K562 (cell line): Measurements from ENCODE around the gene NT5DC4. TPM values are rescaled to one million over a fixed set of nuclear protein-coding genes. Genes with fewer than 3 reads are reported as not detected.

Experiments
- ARHGAP35 ChIP-seq: fragments of 450-650 bp; IDR thresholded peaks from 2 replicates; pipeline ENCODE4 v1.6.1; 2018; ENCODE audit not compliant: partially characterized antibody
- BMI1 ChIP-seq: fragments of 150-350 bp; IDR thresholded peaks from 2 replicates; pipeline ENCODE4 v1.6.1; 2014; ENCODE audit warnings: low read length
- CHD1 ChIP-seq: fragments of 200-600 bp; sonication (generic); IDR thresholded peaks from one replicate; pipeline ENCODE4 v1.6.1; 2012; ENCODE audit warnings: mild to moderate bottlenecking, moderate library complexity, low read length, inconsistent platforms
- CREB3 ChIP-seq: fragments of 450-650 bp; conservative IDR thresholded peaks from 2 replicates; pipeline ENCODE4 v1.6.1; 2016; ENCODE audit warnings: missing genetic modification characterization, low read depth, mild to moderate bottlenecking, missing compliant biosample characterization, moderate library complexity
- EZH2 ChIP-seq: IDR thresholded peaks from 2 replicates; pipeline ENCODE4 v1.6.1; 2012; ENCODE audit warnings: low read depth, mild to moderate bottlenecking, inconsistent platforms, low read length, borderline replicate concordance
- GTF2A2 ChIP-seq: IDR thresholded peaks from 2 replicates; pipeline ENCODE4 v1.6.1; 2016; ENCODE audit warnings: mild to moderate bottlenecking, missing genetic modification characterization, missing compliant biosample characterization
- KLF1 ChIP-seq: fragments of 450-650 bp; IDR thresholded peaks from 2 replicates; pipeline ENCODE4 v1.6.1; 2016; ENCODE audit warnings: missing genetic modification characterization, missing compliant biosample characterization
- POLR2H ChIP-seq: IDR thresholded peaks from 2 replicates; pipeline ENCODE4 v1.6.1; 2016; ENCODE audit warnings: missing genetic modification characterization, low read depth, mild to moderate bottlenecking, control low read depth, missing compliant biosample characterization, moderate library complexity
- PTBP1 ChIP-seq: fragments of 200-400 bp; formaldehyde crosslinking; IDR thresholded peaks from 2 replicates; pipeline ENCODE4 v1.6.1; 2017; ENCODE audit warnings: low read depth, low read length
- SETDB1 ChIP-seq: IDR thresholded peaks from one replicate; pipeline ENCODE4 v1.6.1; 2012; ENCODE audit warnings: low read length, control low read depth, inconsistent platforms
- SIRT6 ChIP-seq: IDR thresholded peaks from one replicate; pipeline ENCODE4 v1.6.1; 2012; ENCODE audit warnings: low read depth, mild to moderate bottlenecking, control low read depth, inconsistent platforms, low read length, moderate library complexity
- SRSF3 ChIP-seq: fragments of 200-400 bp; formaldehyde crosslinking; IDR thresholded peaks from 2 replicates; pipeline ENCODE4 v1.6.1; 2016; ENCODE audit warnings: mild to moderate bottlenecking, low read length, moderate library complexity; ENCODE audit not compliant: insufficient read depth
- TAF1 ChIP-seq: IDR thresholded peaks from 2 replicates; pipeline ENCODE4 v1.6.1; 2011; ENCODE audit warnings: mild to moderate bottlenecking, low read length, moderate library complexity; ENCODE audit not compliant: insufficient read depth, control insufficient read depth, severe bottlenecking; ENCODE audit errors: extremely low read depth
- TAF15 ChIP-seq: fragments of 200-400 bp; formaldehyde crosslinking; IDR thresholded peaks from 2 replicates; pipeline ENCODE4 v1.6.1; 2017; ENCODE audit warnings: mild to moderate bottlenecking, low read depth, low read length, moderate library complexity
- ZBTB7A ChIP-seq: IDR thresholded peaks from 2 replicates; pipeline ENCODE4 v1.6.1; 2011; ENCODE audit warnings: low read depth, mild to moderate bottlenecking, low read length, moderate library complexity, borderline replicate concordance; ENCODE audit not compliant: control insufficient read depth
- ZHX1 ChIP-seq: fragments of 150-350 bp; conservative IDR thresholded peaks from 2 replicates; pipeline ENCODE4 v1.6.1; 2014; ENCODE audit warnings: low read length
- ZNF174 ChIP-seq: fragments of 250-450 bp; sonication (Bioruptor Pico); IDR thresholded peaks from 2 replicates; pipeline ENCODE4 v1.4.0; 2020; ENCODE audit warnings: mild to moderate bottlenecking
- ZNF224 ChIP-seq: sonication (generic); formaldehyde crosslinking; IDR thresholded peaks from 2 replicates; pipeline ENCODE4 v1.8.0; 2022; ENCODE audit warnings: mild to moderate bottlenecking, missing genetic modification reagents
- ZNF282 ChIP-seq: sonication (generic); formaldehyde crosslinking; IDR thresholded peaks from 2 replicates; pipeline ENCODE4 v1.8.1; 2023; ENCODE audit warnings: missing genetic modification reagents
- polyA plus RNA-seq, 8 experiments: library from polyadenylated mRNA; depleted of rRNA in 4 of 8; stranded (reverse) in 5 of 8; unstranded in 3 of 8; fragments of >200 nt; fragmentation: Nextera tagmentation in 2 of 8; fragmentation: Illumina TruSeq in 1 of 8; extraction: Ambion mirVana in 2 of 8; extraction: Trizol in 1 of 8; gene quantifications; 2 replicates each; pipeline versions ENCODE4 v1.2.1 to v1.2.3, GENCODE V29; 2011 to 2014; ENCODE audit warnings: inconsistent platforms in 1 of 8, missing spikeins in 1 of 8
- total RNA-seq, 7 experiments: library from RNA; depleted of rRNA in 6 of 7; stranded (reverse); fragments of >200 nt in 6 of 7; fragmentation: Illumina TruSeq in 2 of 7; extraction: Trizol in 2 of 7; gene quantifications; 2 replicates each; pipeline versions ENCODE4 v1.2.1 to v1.2.3, GENCODE V29; 2011 to 2021; ENCODE audit warnings: low replicate concordance in 1 of 7
- TF ChIP-seq, protein P1 (sequence below), 2 experiments: fragments of 150-350 bp in 1 of 2; IDR thresholded peaks; 2 replicates each; pipeline ENCODE4 v1.6.1; 2012 to 2016; ENCODE audit warnings: low read depth in 2 of 2, low read length in 2 of 2, mild to moderate bottlenecking in 1 of 2, moderate library complexity in 1 of 2

The NT5DC4 gene
- total and polyA plus RNA-seq, 9 of the 15 experiments (the other 6 are each of a cell fraction or from before 2014, with no cell fraction given) = 0.44 to 6.9 (median 2.5) TPM

DNA sequence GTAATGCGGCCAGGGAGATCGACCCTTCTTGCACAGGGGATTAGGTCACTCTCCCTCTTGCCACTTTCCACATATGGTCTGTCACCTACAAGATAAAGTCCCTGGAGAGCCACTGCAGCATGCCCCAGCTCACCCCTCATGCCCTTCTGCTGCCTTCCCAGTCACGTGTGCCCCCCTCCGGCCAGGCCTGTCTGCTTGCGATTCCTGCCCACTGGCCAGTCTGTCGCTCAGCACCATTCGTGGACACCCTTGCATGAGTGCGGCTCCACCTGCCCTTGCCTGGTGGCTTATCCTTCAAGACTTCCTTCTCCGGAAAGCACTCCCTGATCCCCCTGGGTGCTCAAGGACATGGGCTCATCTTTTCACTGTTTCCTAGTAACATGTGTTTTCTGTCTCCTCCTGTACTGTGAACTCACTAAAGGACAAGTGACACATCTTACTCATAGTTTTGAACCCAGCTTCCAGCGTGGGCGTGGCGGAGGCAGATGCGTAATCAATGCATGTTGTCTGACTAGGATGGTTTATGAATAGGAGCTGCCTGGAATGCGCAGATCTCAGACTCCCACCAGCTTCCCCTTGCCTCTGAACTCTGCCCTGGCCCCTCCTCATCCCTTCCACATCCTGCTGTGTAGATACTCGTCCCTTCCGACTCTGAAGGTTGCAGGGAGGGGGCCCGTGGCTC, 7.8 kb upstream of the NT5DC4 start (continued):
- TF ChIP-seq ZHX1 = no peak
- TF ChIP-seq SIRT6 = no peak
- TF ChIP-seq TAF15 = no peak
- no peak for TF ChIP-seq ZNF282 (CRISPR knock-in tag)
- TF ChIP-seq KLF1 (tag) = no peak
- TF ChIP-seq, protein P1, sequence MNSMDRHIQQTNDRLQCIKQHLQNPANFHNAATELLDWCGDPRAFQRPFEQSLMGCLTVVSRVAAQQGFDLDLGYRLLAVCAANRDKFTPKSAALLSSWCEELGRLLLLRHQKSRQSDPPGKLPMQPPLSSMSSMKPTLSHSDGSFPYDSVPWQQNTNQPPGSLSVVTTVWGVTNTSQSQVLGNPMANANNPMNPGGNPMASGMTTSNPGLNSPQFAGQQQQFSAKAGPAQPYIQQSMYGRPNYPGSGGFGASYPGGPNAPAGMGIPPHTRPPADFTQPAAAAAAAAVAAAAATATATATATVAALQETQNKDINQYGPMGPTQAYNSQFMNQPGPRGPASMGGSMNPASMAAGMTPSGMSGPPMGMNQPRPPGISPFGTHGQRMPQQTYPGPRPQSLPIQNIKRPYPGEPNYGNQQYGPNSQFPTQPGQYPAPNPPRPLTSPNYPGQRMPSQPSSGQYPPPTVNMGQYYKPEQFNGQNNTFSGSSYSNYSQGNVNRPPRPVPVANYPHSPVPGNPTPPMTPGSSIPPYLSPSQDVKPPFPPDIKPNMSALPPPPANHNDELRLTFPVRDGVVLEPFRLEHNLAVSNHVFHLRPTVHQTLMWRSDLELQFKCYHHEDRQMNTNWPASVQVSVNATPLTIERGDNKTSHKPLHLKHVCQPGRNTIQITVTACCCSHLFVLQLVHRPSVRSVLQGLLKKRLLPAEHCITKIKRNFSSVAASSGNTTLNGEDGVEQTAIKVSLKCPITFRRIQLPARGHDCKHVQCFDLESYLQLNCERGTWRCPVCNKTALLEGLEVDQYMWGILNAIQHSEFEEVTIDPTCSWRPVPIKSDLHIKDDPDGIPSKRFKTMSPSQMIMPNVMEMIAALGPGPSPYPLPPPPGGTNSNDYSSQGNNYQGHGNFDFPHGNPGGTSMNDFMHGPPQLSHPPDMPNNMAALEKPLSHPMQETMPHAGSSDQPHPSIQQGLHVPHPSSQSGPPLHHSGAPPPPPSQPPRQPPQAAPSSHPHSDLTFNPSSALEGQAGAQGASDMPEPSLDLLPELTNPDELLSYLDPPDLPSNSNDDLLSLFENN (IDR thresholded peaks at IDR 0.05; ENCODE audit: low read depth in 2 of 2, low read length in 2 of 2) = no peak
- no peak for TF ChIP-seq CHD1
- TF ChIP-seq SETDB1 = no peak
- no peak for TF ChIP-seq SRSF3
- no peak for TF ChIP-seq CREB3
- no peak for TF ChIP-seq BMI1
- TF ChIP-seq ARHGAP35 = no peak
- TF ChIP-seq PTBP1 = no peak
- no peak for TF ChIP-seq ZNF174 (CRISPR knock-in tag)
- no peak for TF ChIP-seq POLR2H
- TF ChIP-seq ZNF224 (CRISPR knock-in tag) = no peak
- TF ChIP-seq TAF1 = no peak
- TF ChIP-seq GTF2A2 = no peak
- TF ChIP-seq EZH2 = no peak
- TF ChIP-seq ZBTB7A = peak; percentile 27; the same call in 1 of the 2 replicates
